ENCODE data around the gene ADARB2. TPM values are rescaled to one million over a fixed set of nuclear protein-coding genes. Genes with fewer than 3 reads are reported as not detected.

ADARB2 gene
- total and polyA plus RNA-seq, 2 donors = 0.66 to 2.5 TPM

GRCh38 chr10:1188558-1189135 lies 548.7 kb downstream of the ADARB2 start:
- WGBS = 81% methylated on average over 14 of the region's 14 CpGs

GRCh38 chr10:1187855-1188557 lies 549.3 kb downstream of the ADARB2 start:
- 90% methylated on average over 11 of the region's 11 CpGs for WGBS
- peaks cover 0 to 1% of the 10 kb centered on the region in 2 donors for H3K9me3 ChIP-seq (ENCODE audit: control insufficient read depth in 2 of 2, insufficient read depth in 1 of 2, low read length in 1 of 2)
- H3K36me3 ChIP-seq (ENCODE audit: control insufficient read depth in 2 of 2, insufficient read depth in 2 of 2, low read length in 1 of 2) = no peaks in the 10 kb centered on the region
- H3K27ac ChIP-seq (ENCODE audit: low read depth in 1 of 2, low read length in 1 of 2) = no peak overlapping the region
- H3K27me3 ChIP-seq (ENCODE audit: control insufficient read depth in 2 of 2, insufficient read depth in 1 of 2, low read length in 1 of 2) = peaks cover 0 to 3% of the 10 kb centered on the region in 2 donors
- DNase-seq (ENCODE audit: low read depth in 6 of 9, low spot score in 9 of 9) = no peak
- H3K4me3 ChIP-seq (ENCODE audit: low read length in 2 of 2) = no peak overlapping the region
- H3K4me1 ChIP-seq (ENCODE audit: control insufficient read depth in 2 of 2, insufficient read depth in 2 of 2, low read length in 2 of 2) = no peaks in the 10 kb centered on the region

More at GRCh38 chr10:1188558-1189135, 548.7 kb downstream of the ADARB2 start:
- no peak for DNase-seq (ENCODE audit: low read depth in 6 of 9, low spot score in 9 of 9)
- Histone ChIP-seq H3K4me3 (ENCODE audit: low read length in 2 of 2) (no peak overlapping the region), H3K4me1 (ENCODE audit: control insufficient read depth in 2 of 2, insufficient read depth in 2 of 2, low read length in 2 of 2) (no peaks in the 10 kb centered on the region), H3K36me3 (ENCODE audit: control insufficient read depth in 2 of 2, insufficient read depth in 2 of 2, low read length in 1 of 2) (no peaks in the 10 kb centered on the region), H3K27me3 (ENCODE audit: control insufficient read depth in 2 of 2, insufficient read depth in 1 of 2, low read length in 1 of 2) (peaks cover 0 to 3% of the 10 kb centered on the region in 2 donors), H3K9me3 (ENCODE audit: control insufficient read depth in 2 of 2, insufficient read depth in 1 of 2, low read length in 1 of 2) (peaks cover 0 to 1% of the 10 kb centered on the region in 2 donors), H3K27ac (ENCODE audit: low read depth in 1 of 2, low read length in 1 of 2) (no peak overlapping the region)

- Histone ChIP-seq H3K4me1 (ENCODE audit: control insufficient read depth in 2 of 2, insufficient read depth in 2 of 2, low read length in 2 of 2) (no peaks in the 10 kb centered on the region), H3K9me3 (ENCODE audit: control insufficient read depth in 2 of 2, insufficient read depth in 1 of 2, low read length in 1 of 2) (peaks cover 0 to 1% of the 10 kb centered on the region in 2 donors), H3K36me3 (ENCODE audit: control insufficient read depth in 2 of 2, insufficient read depth in 2 of 2, low read length in 1 of 2) (no peaks in the 10 kb centered on the region), H3K27me3 (ENCODE audit: control insufficient read depth in 2 of 2, insufficient read depth in 1 of 2, low read length in 1 of 2) (peaks cover 0 to 3% of the 10 kb centered on the region in 2 donors), H3K27ac (ENCODE audit: low read depth in 1 of 2, low read length in 1 of 2) (no peak overlapping the region), H3K4me3 (ENCODE audit: low read length in 2 of 2) (no peak overlapping the region)
- no peak for DNase-seq (ENCODE audit: low read depth in 6 of 9, low spot score in 9 of 9)
- WGBS = 95% methylated on average over 29 of the region's 29 CpGs
Measured at GRCh38 chr10:1187151-1187854, 550.0 kb downstream of the ADARB2 start.

- peaks cover 0 to 3% of the 10 kb centered on the region in 2 donors for H3K27me3 ChIP-seq (ENCODE audit: control insufficient read depth in 2 of 2, insufficient read depth in 1 of 2, low read length in 1 of 2)
- WGBS = 87% methylated on average over 7 of the region's 7 CpGs
- H3K36me3 ChIP-seq (ENCODE audit: control insufficient read depth in 2 of 2, insufficient read depth in 2 of 2, low read length in 1 of 2) = no peaks in the 10 kb centered on the region
- no peak for DNase-seq (ENCODE audit: low read depth in 6 of 9, low spot score in 9 of 9)
- H3K27ac ChIP-seq (ENCODE audit: low read depth in 1 of 2, low read length in 1 of 2) = no peak overlapping the region
- H3K4me1 ChIP-seq (ENCODE audit: control insufficient read depth in 2 of 2, insufficient read depth in 2 of 2, low read length in 2 of 2) = no peaks in the 10 kb centered on the region
- H3K4me3 ChIP-seq (ENCODE audit: low read length in 2 of 2) = no peak overlapping the region
- H3K9me3 ChIP-seq (ENCODE audit: control insufficient read depth in 2 of 2, insufficient read depth in 1 of 2, low read length in 1 of 2) = peaks cover 0 to 1% of the 10 kb centered on the region in 2 donors
Measured at GRCh38 chr10:1186683-1186990, 550.7 kb downstream of the ADARB2 start.

GRCh38 chr10:1185911-1186682 lies 551.2 kb downstream of the ADARB2 start:
- no peaks in the 10 kb centered on the region for H3K4me1 ChIP-seq (ENCODE audit: control insufficient read depth in 2 of 2, insufficient read depth in 2 of 2, low read length in 2 of 2)
- H3K4me3 ChIP-seq (ENCODE audit: low read length in 2 of 2) = no peak overlapping the region
- peaks cover 0 to 1% of the 10 kb centered on the region in 2 donors for H3K9me3 ChIP-seq (ENCODE audit: control insufficient read depth in 2 of 2, insufficient read depth in 1 of 2, low read length in 1 of 2)
- 96% methylated on average over 24 of the region's 24 CpGs for WGBS
- DNase-seq (ENCODE audit: low read depth in 6 of 9, low spot score in 9 of 9) = no peak
- H3K36me3 ChIP-seq (ENCODE audit: control insufficient read depth in 2 of 2, insufficient read depth in 2 of 2, low read length in 1 of 2) = no peaks in the 10 kb centered on the region
- peaks cover 0 to 3% of the 10 kb centered on the region in 2 donors for H3K27me3 ChIP-seq (ENCODE audit: control insufficient read depth in 2 of 2, insufficient read depth in 1 of 2, low read length in 1 of 2)
- H3K27ac ChIP-seq (ENCODE audit: low read depth in 1 of 2, low read length in 1 of 2) = no peak overlapping the region

GRCh38 chr10:1184541-1185430 lies 552.5 kb downstream of the ADARB2 start:
- no peaks in the 10 kb centered on the region for H3K4me1 ChIP-seq (ENCODE audit: control insufficient read depth in 2 of 2, insufficient read depth in 2 of 2, low read length in 2 of 2)
- 87% methylated on average over 45 of the region's 45 CpGs for WGBS
- H3K27me3 ChIP-seq (ENCODE audit: control insufficient read depth in 2 of 2, insufficient read depth in 1 of 2, low read length in 1 of 2) = peaks cover 0 to 3% of the 10 kb centered on the region in 2 donors
- no peak overlapping the region for H3K4me3 ChIP-seq (ENCODE audit: low read length in 2 of 2)
- H3K27ac ChIP-seq (ENCODE audit: low read depth in 1 of 2, low read length in 1 of 2) = no peak overlapping the region
- no peaks in the 10 kb centered on the region for H3K36me3 ChIP-seq (ENCODE audit: control insufficient read depth in 2 of 2, insufficient read depth in 2 of 2, low read length in 1 of 2)
- no peak for DNase-seq (ENCODE audit: low read depth in 6 of 9, low spot score in 9 of 9)
- H3K9me3 ChIP-seq (ENCODE audit: control insufficient read depth in 2 of 2, insufficient read depth in 1 of 2, low read length in 1 of 2) = no peaks in the 10 kb centered on the region

- H3K36me3 ChIP-seq (ENCODE audit: control insufficient read depth in 2 of 2, insufficient read depth in 2 of 2, low read length in 1 of 2) = no peaks in the 10 kb centered on the region
- H3K27me3 ChIP-seq (ENCODE audit: control insufficient read depth in 2 of 2, insufficient read depth in 1 of 2, low read length in 1 of 2) = peaks cover 0 to 2% of the 10 kb centered on the region in 2 donors
- no peak for DNase-seq (ENCODE audit: low read depth in 6 of 9, low spot score in 9 of 9)
- H3K4me3 ChIP-seq (ENCODE audit: low read length in 2 of 2) = no peak overlapping the region
- no peak overlapping the region for H3K27ac ChIP-seq (ENCODE audit: low read depth in 1 of 2, low read length in 1 of 2)
- H3K4me1 ChIP-seq (ENCODE audit: control insufficient read depth in 2 of 2, insufficient read depth in 2 of 2, low read length in 2 of 2) = no peaks in the 10 kb centered on the region
- WGBS = 74% methylated on average over 12 of the region's 12 CpGs
- H3K9me3 ChIP-seq (ENCODE audit: control insufficient read depth in 2 of 2, insufficient read depth in 1 of 2, low read length in 1 of 2) = no peaks in the 10 kb centered on the region
Measured at GRCh38 chr10:1183701-1184100, 553.6 kb downstream of the ADARB2 start.

GRCh38 chr10:1183033-1183396 lies 554.3 kb downstream of the ADARB2 start:
- H3K27me3 ChIP-seq (ENCODE audit: control insufficient read depth in 2 of 2, insufficient read depth in 1 of 2, low read length in 1 of 2) = peaks cover 0 to 4% of the 10 kb centered on the region in 2 donors
- WGBS = 87% methylated on average over 18 of the region's 18 CpGs
- H3K9me3 ChIP-seq (ENCODE audit: control insufficient read depth in 2 of 2, insufficient read depth in 1 of 2, low read length in 1 of 2) = no peaks in the 10 kb centered on the region
- no peaks in the 10 kb centered on the region for H3K4me1 ChIP-seq (ENCODE audit: control insufficient read depth in 2 of 2, insufficient read depth in 2 of 2, low read length in 2 of 2)
- no peak overlapping the region for H3K27ac ChIP-seq (ENCODE audit: low read depth in 1 of 2, low read length in 1 of 2)
- no peak overlapping the region for H3K4me3 ChIP-seq (ENCODE audit: low read length in 2 of 2)
- no peaks in the 10 kb centered on the region for H3K36me3 ChIP-seq (ENCODE audit: control insufficient read depth in 2 of 2, insufficient read depth in 2 of 2, low read length in 1 of 2)
- no peak for DNase-seq (ENCODE audit: low read depth in 6 of 9, low spot score in 9 of 9)

Data from thymus (tissue), 11 donors.